Measurements from ENCODE around the gene PRR18. TPM values are rescaled to one million over a fixed set of nuclear protein-coding genes. Genes with fewer than 3 reads are reported as not detected.

Gene PRR18
- total RNA-seq, 1 experiment from 2014 or later, result not detected

DNA sequence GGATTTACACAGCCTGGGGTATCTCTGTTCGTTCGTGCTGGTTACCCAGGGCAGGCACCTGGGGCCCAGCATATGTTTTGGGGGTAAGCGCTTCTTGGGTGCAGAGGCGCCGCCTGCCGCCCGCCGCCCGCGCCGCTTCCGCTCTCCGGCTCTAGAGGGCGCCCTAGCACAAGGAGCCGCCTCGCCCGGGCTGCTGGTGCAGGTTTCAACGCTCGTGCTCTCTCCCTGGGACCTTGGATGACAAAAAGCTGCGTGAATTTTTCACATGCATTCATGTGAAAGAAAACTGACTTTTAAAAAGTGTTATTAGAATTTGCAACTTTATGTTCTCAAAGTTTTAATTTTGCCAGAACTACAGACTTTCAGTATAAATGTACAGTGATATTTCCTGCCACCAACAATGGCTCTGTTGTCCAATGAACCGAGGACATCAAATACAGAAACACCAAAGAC lies 32.5 kb downstream of the PRR18 start:
- Mint-ChIP-seq H3K9me3 (no peaks in the 10 kb centered on the region; a peak in 1 of 5 replicates), H3K4me3 (no peak overlapping the region), H3K36me3 (ENCODE audit: insufficient read depth in 1 of 3, low read depth in 3 of 3) (no peaks in the 10 kb centered on the region), H3K4me1 (no peaks in the 10 kb centered on the region), H3K27ac (no peak overlapping the region), H3K27me3 (ENCODE audit: low read depth) (peaks cover 57% of the 10 kb centered on the region)
- Histone ChIP-seq H3K23me2 (ENCODE audit: insufficient read length, low read depth, low read length, poor library complexity, severe bottlenecking) (no peaks in the 10 kb centered on the region), H3K23ac (ENCODE audit: insufficient read length, low read depth, low read length) (no peak overlapping the region), H4K8ac (replicated peaks; ENCODE audit: insufficient read length, low read depth, low read length) (no peak overlapping the region), H3K27ac (ENCODE audit: insufficient read length, low read depth, low read length) (no peak overlapping the region), H3K4me2 (ENCODE audit: insufficient read depth, insufficient read length, low read length) (no peak overlapping the region), H2BK12ac (ENCODE audit: insufficient read length, low read depth, low read length) (no peak overlapping the region), H3K4me1 (ENCODE audit: insufficient read depth, low read length) (0 out of 2 replicates have a peak, but pooled peaks cover 2% of the 10 kb centered on the region), H2BK5ac (ENCODE audit: insufficient read length, low read length) (no peak overlapping the region), H2BK120ac (ENCODE audit: low read depth, low read length, poor library complexity, severe bottlenecking) (no peak overlapping the region), H4K5ac (ENCODE audit: insufficient read length, low read depth, low read length) (no peak overlapping the region), H4K91ac (ENCODE audit: insufficient read length, low read depth, low read length) (no peak overlapping the region), H3T11ph (ENCODE audit: low read length) (no peak overlapping the region), H2AK5ac (ENCODE audit: insufficient read length, low read length) (no peak overlapping the region), H2BK20ac (ENCODE audit: low read depth, low read length, poor library complexity, severe bottlenecking) (no peak overlapping the region), H3K56ac (ENCODE audit: insufficient read length, low read depth, low read length) (no peak overlapping the region), H3K14ac (ENCODE audit: insufficient read depth, low read length) (no peak overlapping the region), H3K79me2 (ENCODE audit: insufficient read depth, low read length) (no peaks in the 10 kb centered on the region), H2AFZ (ENCODE audit: low read length) (no peak overlapping the region), H3K18ac (ENCODE audit: insufficient read length, low read depth, low read length) (no peak overlapping the region), H3K27me3 (ENCODE audit: insufficient read depth, low read length) (no peaks in the 10 kb centered on the region), H3K9me3 (ENCODE audit: control insufficient read depth, low read depth, low read length) (no peaks in the 10 kb centered on the region), H3K9ac (ENCODE audit: extremely low read depth, insufficient read length, low read length) (no peak overlapping the region), H3K4ac (ENCODE audit: low read depth, low read length) (no peak overlapping the region), H3K79me1 (ENCODE audit: insufficient read depth, low read depth, low read length, poor library complexity, severe bottlenecking) (no peaks in the 10 kb centered on the region), H2BK15ac (ENCODE audit: low read depth, low read length) (no peak overlapping the region), H4K20me1 (ENCODE audit: control insufficient read depth, insufficient read depth, insufficient read length) (no peaks in the 10 kb centered on the region)
- peak; percentile 77 for DNase-seq
- WGBS (ENCODE audit: extremely low coverage, insufficient read length, low lambda C conversion rate), result no CpG with 5 or more reads among the region's 21 CpGs
- TF ChIP-seq, protein P1, sequence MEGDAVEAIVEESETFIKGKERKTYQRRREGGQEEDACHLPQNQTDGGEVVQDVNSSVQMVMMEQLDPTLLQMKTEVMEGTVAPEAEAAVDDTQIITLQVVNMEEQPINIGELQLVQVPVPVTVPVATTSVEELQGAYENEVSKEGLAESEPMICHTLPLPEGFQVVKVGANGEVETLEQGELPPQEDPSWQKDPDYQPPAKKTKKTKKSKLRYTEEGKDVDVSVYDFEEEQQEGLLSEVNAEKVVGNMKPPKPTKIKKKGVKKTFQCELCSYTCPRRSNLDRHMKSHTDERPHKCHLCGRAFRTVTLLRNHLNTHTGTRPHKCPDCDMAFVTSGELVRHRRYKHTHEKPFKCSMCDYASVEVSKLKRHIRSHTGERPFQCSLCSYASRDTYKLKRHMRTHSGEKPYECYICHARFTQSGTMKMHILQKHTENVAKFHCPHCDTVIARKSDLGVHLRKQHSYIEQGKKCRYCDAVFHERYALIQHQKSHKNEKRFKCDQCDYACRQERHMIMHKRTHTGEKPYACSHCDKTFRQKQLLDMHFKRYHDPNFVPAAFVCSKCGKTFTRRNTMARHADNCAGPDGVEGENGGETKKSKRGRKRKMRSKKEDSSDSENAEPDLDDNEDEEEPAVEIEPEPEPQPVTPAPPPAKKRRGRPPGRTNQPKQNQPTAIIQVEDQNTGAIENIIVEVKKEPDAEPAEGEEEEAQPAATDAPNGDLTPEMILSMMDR (conservative IDR thresholded peaks at IDR 0.05), result peak; percentile 100
